ENCODE results near the gene AFMID. TPM values are rescaled to one million over a fixed set of nuclear protein-coding genes. Genes with fewer than 3 reads are reported as not detected.

Gene AFMID
- total and polyA plus RNA-seq, 2 of the 8 experiments (the other 6 are each of a cell fraction or from before 2014, with no cell fraction given), result 49.0 to 53.0 TPM

- Histone ChIP-seq H2AFZ (ENCODE audit: low read length) (no peak within 1 kb of the TSS), H4K91ac (replicated peaks; ENCODE audit: insufficient read length, low read length) (peak within 1 kb of the TSS; percentile 65), H2AK5ac (ENCODE audit: low read depth, low read length) (peak within 1 kb of the TSS; percentile 90; the same call in 1 of the 2 replicates), H2BK12ac (ENCODE audit: low read depth, low read length) (no peak within 1 kb of the TSS), H3K14ac (ENCODE audit: insufficient read length) (no peak within 1 kb of the TSS), H3K27me3 (replicated peaks in 1 of 4; ENCODE audit: control insufficient read depth in 3 of 4, extremely low read depth in 1 of 4, insufficient read depth in 3 of 4, low read length in 3 of 4) (no peaks in the 10 kb centered on the region), H4K8ac (ENCODE audit: extremely low read depth, insufficient read depth, low read length) (peak within 1 kb of the TSS; percentile 69; the same call in 1 of the 2 replicates), H3K9ac (replicated peaks in 1 of 4; ENCODE audit: extremely low read depth in 1 of 4, low read depth in 3 of 4, low read length in 3 of 4) (peak within 1 kb of the TSS; percentile 68 to 88 (median 74)), H2BK15ac (ENCODE audit: low read length) (0 out of 2 replicates have a peak within 1 kb of the TSS, but pooled peaks have one; percentile 16), H3K18ac (ENCODE audit: extremely low read depth, low read length) (no peak within 1 kb of the TSS; the same call in 1 of the 2 replicates), H3K9me3 (ENCODE audit: insufficient read depth in 2 of 2, low read depth in 1 of 2, low read length in 1 of 2) (no peaks in the 10 kb centered on the region), H3K4me1 (replicated peaks in 1 of 4; ENCODE audit: control insufficient read depth in 3 of 4, insufficient read depth in 4 of 4, low read length in 3 of 4) (peaks cover 0 to 4% (median 2%) of the 10 kb centered on the region in 4 experiments; a peak in 4 of 7 replicates), H3K23me2 (ENCODE audit: low read depth, low read length) (peaks cover 4% of the 10 kb centered on the region; the same call in 1 of the 2 replicates), H4K5ac (ENCODE audit: insufficient read length, low read depth, low read length) (peak within 1 kb of the TSS; percentile 94), H2BK120ac (replicated peaks; ENCODE audit: low read depth, low read length) (no peak within 1 kb of the TSS), H3K27ac (ENCODE audit: low read depth, low read length) (no peak within 1 kb of the TSS), H3K79me2 (ENCODE audit: control insufficient read depth in 1 of 2, insufficient read depth in 2 of 2, low read length in 2 of 2) (peaks cover 6 to 24% of the 10 kb centered on the region in 2 experiments), H4K20me1 (replicated peaks in 1 of 2; ENCODE audit: control insufficient read depth in 1 of 2, insufficient read depth in 2 of 2, low read length in 2 of 2) (peaks cover 2 to 3% of the 10 kb centered on the region in 2 experiments), H3K4me3 (ENCODE audit: extremely low read depth in 1 of 4, insufficient read depth in 2 of 4, low read depth in 3 of 4, low read length in 4 of 4) (peak within 1 kb of the TSS; percentile 85 to 94 (median 90)), H2BK5ac (ENCODE audit: low read depth, low read length) (peak within 1 kb of the TSS; percentile 12; the same call in 1 of the 2 replicates), H3K56ac (replicated peaks; ENCODE audit: insufficient read length, low read depth, low read length) (peak within 1 kb of the TSS; percentile 74), H2BK20ac (ENCODE audit: low read length) (0 out of 2 replicates have a peak within 1 kb of the TSS, but pooled peaks have one; percentile 86), H3K36me3 (ENCODE audit: control insufficient read depth in 2 of 4, insufficient read depth in 4 of 4, low read length in 3 of 4) (peaks cover 2 to 22% (median 11%) of the 10 kb centered on the region in 4 experiments; a peak in 7 of 8 replicates), H3K4me2 (ENCODE audit: insufficient read depth in 1 of 2, low read depth in 2 of 2, low read length in 2 of 2) (peak within 1 kb of the TSS; percentile 96 to 99), H3K23ac (ENCODE audit: insufficient read length) (no peak within 1 kb of the TSS), H3K79me1 (ENCODE audit: low read depth, low read length) (peaks cover 2% of the 10 kb centered on the region), H3K4ac (replicated peaks; ENCODE audit: insufficient read length, low read depth, low read length) (peak within 1 kb of the TSS; percentile 99)
- WGBS, 2 experiments (ENCODE audit: extremely low coverage in 1 of 2, insufficient coverage in 1 of 2, insufficient read length in 1 of 2, insufficient replicate concordance in 2 of 2, low coverage in 1 of 2, low lambda C conversion rate in 2 of 2, missing lambda C conversion rate in 1 of 2), result 4% methylated on average over 46 of the region's 60 CpGs; no CpG with 5 or more reads in 1 of the 2 experiments
- POLR2A ChIA-PET (ENCODE audit: partially characterized antibody), result interaction anchor here (0.6 to 3.3 kb wide), 11 partner anchors 10 to 102 kb away, joined by 3 to 30 read pairs (median 4); partner anchors contain the start of genes AFMID and TK1
- DNase-seq (ENCODE audit: low read depth in 1 of 2, low spot score in 2 of 2) (peak; percentile 49 to 96), FAIRE-seq (no peak)
- CTCF ChIA-PET (ENCODE audit: partially characterized antibody), result interaction anchor here (0.9 to 2.1 kb wide), 6 partner anchors 9 to 100 kb away, joined by 3 to 9 read pairs (median 4); partner anchors contain the start of genes AFMID and TK1
- no peak for TF ChIP-seq EZH2 (IDR thresholded peaks at IDR 0.05; ENCODE audit: low read depth, low read length, severe bottlenecking)
- no peak for TF ChIP-seq RXRA (IDR thresholded peaks at IDR 0.05; ENCODE audit: insufficient read depth, low read depth, low read length)
- TF ChIP-seq YY1 (IDR thresholded peaks at IDR 0.05; ENCODE audit: low read depth, low read length), result peak; percentile 89
- no peak for TF ChIP-seq GTF2F1 (IDR thresholded peaks at IDR 0.05; ENCODE audit: borderline replicate concordance, low read depth, low read length)
- no peak for TF ChIP-seq CEBPB (IDR thresholded peaks at IDR 0.05; ENCODE audit: low read depth, low read length)
- TF ChIP-seq EP300 (IDR thresholded peaks at IDR 0.05; ENCODE audit: borderline replicate concordance in 1 of 2, low read depth in 2 of 2, low read length in 2 of 2), result no peak
- peak; percentile 61 for TF ChIP-seq PHF8 (conservative IDR thresholded peaks at IDR 0.05; ENCODE audit: low read depth, low read length)
- TF ChIP-seq FOSL1 (IDR thresholded peaks at IDR 0.05; ENCODE audit: insufficient read depth, low read depth, low read length), result no peak
- peak; percentile 85 for TF ChIP-seq E2F6 (IDR thresholded peaks at IDR 0.05)
- TF ChIP-seq TAF7 (optimal IDR thresholded peaks at IDR 0.05; ENCODE audit: borderline replicate concordance, low read depth, low read length), result no peak
Observed at GRCh38 chr17:78214016-78214705, 27.0 kb downstream of the AFMID start, which contains the start of gene BIRC5. Gene BIRC5 (plus strand): TSS chr17:78214253. CDS start chr17:78214317, 64 bp downstream.

Measured in H1 (cell line).